GM12891 (cell line): ENCODE data around the gene EML3.

Experiments
- POLR2A ChIP-seq: IDR thresholded peaks from 2 replicates; pipeline ENCODE4 v1.6.1; 2011; ENCODE audit warnings: low read depth, low read length, control low read depth
- POLR2AphosphoS5 ChIP-seq: IDR thresholded peaks from 2 replicates; pipeline ENCODE4 v1.6.1; 2011; ENCODE audit warnings: low read depth, low read length, control low read depth
- POU2F2 ChIP-seq: IDR thresholded peaks from 2 replicates; pipeline ENCODE4 v1.6.1; 2011; ENCODE audit warnings: low read depth, mild to moderate bottlenecking, control low read depth, low read length, moderate library complexity
- TAF1 ChIP-seq: IDR thresholded peaks from 2 replicates; pipeline ENCODE4 v1.6.1; 2011; ENCODE audit warnings: low read depth, low read length, control low read depth

- TF ChIP-seq TAF1 (0 out of 2 replicates have a peak, but pooled peaks have one; percentile 24), POLR2A (peak; percentile 50; the same call in 1 of the 2 replicates), POLR2AphosphoS5 (peak; percentile 62), POU2F2 (peak; percentile 98)
Observed at GRCh38 chr11:62601372-62602140, 11.0 kb downstream of the EML3 start, which contains the start of gene MTA2.
